Activated naive CD4-positive, alpha-beta T cell treated with anti-CD3 and anti-CD28 coated beads, Interleukin-2, amount 50 U/mL, for 24 hours (primary cell): Measurements from ENCODE around the gene MTAP.

Experiments
- H3K27ac Mint-ChIP-seq: one replicate; pipeline ENCODE4 v1.8.0; 2021; ENCODE audit warnings: mild to moderate bottlenecking, mixed read lengths
- H3K27me3 Mint-ChIP-seq: one replicate; pipeline ENCODE4 v1.8.0; 2021; ENCODE audit warnings: mixed read lengths
- H3K36me3 Mint-ChIP-seq: one replicate; pipeline ENCODE4 v1.8.0; 2021; ENCODE audit warnings: mixed read lengths
- H3K4me1 Mint-ChIP-seq: one replicate; pipeline ENCODE4 v1.8.0; 2021; ENCODE audit warnings: mixed read lengths
- H3K4me3 Mint-ChIP-seq: one replicate; pipeline ENCODE4 v1.8.0; 2021; ENCODE audit warnings: mild to moderate bottlenecking, mixed read lengths
- H3K9me3 Mint-ChIP-seq: one replicate; pipeline ENCODE4 v1.8.0; 2021; ENCODE audit warnings: mixed read lengths

The MTAP gene

GRCh38 chr9:21976334-21976875 is 174.0 kb downstream of the MTAP start:
- Mint-ChIP-seq H3K4me3 (no peak overlapping the region), H3K9me3 (peaks cover 19% of the 10 kb centered on the region), H3K27me3 (peaks cover 64% of the 10 kb centered on the region), H3K27ac (no peak overlapping the region), H3K36me3 (no peaks in the 10 kb centered on the region), H3K4me1 (peaks cover 16% of the 10 kb centered on the region)

- Mint-ChIP-seq H3K4me3 (no peak overlapping the region), H3K9me3 (peaks cover 14% of the 10 kb centered on the region), H3K4me1 (no peaks in the 10 kb centered on the region), H3K27me3 (peaks cover 59% of the 10 kb centered on the region), H3K27ac (no peak overlapping the region), H3K36me3 (no peaks in the 10 kb centered on the region)
Measured at GRCh38 chr9:21982391-21982790, 180.0 kb downstream of the MTAP start.

GRCh38 chr9:21982861-21983560 is 180.6 kb downstream of the MTAP start:
- H3K4me1 Mint-ChIP-seq = no peaks in the 10 kb centered on the region
- H3K36me3 Mint-ChIP-seq = no peaks in the 10 kb centered on the region
- no peak overlapping the region for H3K27ac Mint-ChIP-seq
- no peak overlapping the region for H3K4me3 Mint-ChIP-seq
- H3K9me3 Mint-ChIP-seq = peaks cover 9% of the 10 kb centered on the region
- peaks cover 59% of the 10 kb centered on the region for H3K27me3 Mint-ChIP-seq

GRCh38 chr9:21983561-21983935 is 181.1 kb downstream of the MTAP start:
- peaks cover 60% of the 10 kb centered on the region for H3K27me3 Mint-ChIP-seq
- H3K4me3 Mint-ChIP-seq = no peak overlapping the region
- H3K4me1 Mint-ChIP-seq = no peaks in the 10 kb centered on the region
- H3K9me3 Mint-ChIP-seq = peaks cover 7% of the 10 kb centered on the region
- H3K36me3 Mint-ChIP-seq = no peaks in the 10 kb centered on the region
- H3K27ac Mint-ChIP-seq = no peak overlapping the region

GRCh38 chr9:21984101-21984500 is 181.7 kb downstream of the MTAP start:
- peaks cover 2% of the 10 kb centered on the region for H3K9me3 Mint-ChIP-seq
- no peaks in the 10 kb centered on the region for H3K4me1 Mint-ChIP-seq
- no peaks in the 10 kb centered on the region for H3K36me3 Mint-ChIP-seq
- peaks cover 58% of the 10 kb centered on the region for H3K27me3 Mint-ChIP-seq
- no peak overlapping the region for H3K4me3 Mint-ChIP-seq
- H3K27ac Mint-ChIP-seq = no peak overlapping the region

- Mint-ChIP-seq H3K4me1 (no peaks in the 10 kb centered on the region), H3K27me3 (peaks cover 60% of the 10 kb centered on the region), H3K9me3 (peaks cover 5% of the 10 kb centered on the region), H3K36me3 (peaks cover 2% of the 10 kb centered on the region), H3K27ac (no peak overlapping the region), H3K4me3 (no peak overlapping the region)
Measured at GRCh38 chr9:21985964-21986667, 183.7 kb downstream of the MTAP start.
